GM19397 (cell line): ENCODE measurements around the gene RUNX2.

Experiments
- ATAC-seq: cut with Tn5 transposase; IDR thresholded peaks from one replicate; pipeline ENCODE4 v1.9.1; 2021; ENCODE audit warnings: mild to moderate bottlenecking, moderate library complexity; ENCODE audit not compliant: unreplicated experiment

RUNX2 gene

DNA sequence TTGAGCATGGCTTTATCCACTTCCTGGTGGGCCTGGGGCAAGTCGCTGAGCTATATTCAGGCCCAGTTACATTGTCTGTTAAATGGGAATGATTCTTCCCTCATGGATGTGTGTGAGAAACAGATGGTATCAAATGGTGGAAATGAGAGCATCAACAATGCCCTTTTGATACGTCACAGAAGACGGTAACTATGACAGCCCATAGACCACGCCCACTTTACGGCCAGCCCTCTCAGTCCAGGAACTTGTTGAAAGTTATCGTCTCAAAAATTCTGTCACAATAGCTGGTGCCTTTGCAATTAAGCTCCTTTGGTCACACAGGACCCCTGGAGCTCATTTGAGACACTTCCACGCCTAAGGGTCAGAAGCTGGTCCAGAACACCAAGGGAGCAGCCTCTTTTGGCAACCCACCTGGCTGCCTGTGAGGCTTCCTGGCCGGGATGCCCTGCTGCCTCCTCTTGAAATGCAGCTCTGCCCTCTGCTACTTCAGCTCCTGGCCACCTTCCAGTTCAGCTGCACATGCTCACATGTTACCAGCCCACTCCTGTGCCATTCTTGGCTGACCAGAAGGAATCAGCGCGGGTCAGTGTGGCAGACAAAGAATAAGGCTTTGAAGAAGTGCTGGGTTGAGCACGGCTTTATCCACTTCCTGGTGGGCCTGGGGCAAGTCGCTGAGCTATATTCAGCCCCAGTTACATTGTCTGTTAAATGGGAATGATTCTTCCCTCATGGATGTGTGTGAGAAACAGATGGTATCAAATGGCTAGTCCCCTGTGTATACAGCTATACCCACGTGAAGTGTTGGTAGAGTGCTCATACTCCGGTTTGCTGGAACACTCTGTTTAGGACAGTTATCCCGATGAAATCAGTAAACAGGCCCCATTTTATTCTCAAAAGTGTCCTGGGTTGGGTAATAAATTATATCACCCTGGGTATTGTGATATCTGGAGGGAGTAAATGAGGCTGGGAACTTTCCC lies 248.8 kb downstream of the RUNX2 start:
- ATAC-seq, result no peak

DNA sequence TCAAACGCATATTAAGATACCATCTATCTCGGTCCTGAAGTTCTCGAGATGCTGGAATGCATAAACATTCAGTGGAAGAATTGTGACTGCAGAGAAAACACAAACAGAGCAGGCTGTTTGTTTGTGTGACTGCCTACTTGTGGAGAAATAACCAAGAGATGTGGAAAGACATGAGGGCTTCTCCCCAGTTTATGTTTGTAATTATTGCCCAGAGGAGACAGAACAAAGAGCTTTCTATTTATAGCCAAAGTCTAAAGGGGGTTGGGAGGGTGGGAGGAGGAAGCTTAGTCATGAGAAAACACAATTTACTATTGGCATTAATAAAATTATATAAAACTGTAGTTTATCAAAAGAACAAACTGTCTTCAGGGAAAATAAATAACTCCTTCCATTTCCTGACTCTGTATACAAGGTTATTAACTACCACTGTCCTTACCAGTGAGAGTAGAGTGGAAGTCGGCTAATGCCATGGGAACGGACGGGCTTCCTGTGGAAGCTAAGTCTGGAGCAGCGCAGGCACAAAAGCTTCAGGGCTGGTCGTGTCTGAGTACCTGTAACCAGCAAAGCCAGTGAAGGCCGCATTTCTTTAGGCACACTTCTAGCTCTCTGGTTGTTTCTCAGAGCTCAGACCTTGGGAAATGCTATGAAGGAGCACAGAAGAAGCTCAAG lies 249.8 kb downstream of the RUNX2 start:
- ATAC-seq, result no peak

DNA sequence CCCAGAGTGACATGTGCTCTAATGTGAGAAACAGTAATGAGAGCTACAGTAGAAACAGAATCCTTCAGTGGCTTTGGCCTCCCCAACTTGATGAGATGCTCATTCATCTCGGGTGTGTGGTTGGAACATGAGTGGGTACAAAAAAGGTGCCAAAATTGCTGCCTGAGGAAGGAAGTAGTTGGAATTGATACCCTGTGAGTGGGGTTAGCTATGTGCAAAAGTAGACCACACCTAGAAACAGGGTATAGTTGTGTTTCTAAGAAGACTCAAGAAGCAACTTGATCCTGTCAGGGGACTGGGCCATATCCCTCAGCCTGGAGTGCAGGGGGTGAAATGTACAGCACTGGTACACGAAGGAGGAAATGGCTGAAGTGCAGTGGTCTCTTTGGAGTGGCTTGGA lies 256.0 kb downstream of the RUNX2 start:
- ATAC-seq, result no peak

DNA sequence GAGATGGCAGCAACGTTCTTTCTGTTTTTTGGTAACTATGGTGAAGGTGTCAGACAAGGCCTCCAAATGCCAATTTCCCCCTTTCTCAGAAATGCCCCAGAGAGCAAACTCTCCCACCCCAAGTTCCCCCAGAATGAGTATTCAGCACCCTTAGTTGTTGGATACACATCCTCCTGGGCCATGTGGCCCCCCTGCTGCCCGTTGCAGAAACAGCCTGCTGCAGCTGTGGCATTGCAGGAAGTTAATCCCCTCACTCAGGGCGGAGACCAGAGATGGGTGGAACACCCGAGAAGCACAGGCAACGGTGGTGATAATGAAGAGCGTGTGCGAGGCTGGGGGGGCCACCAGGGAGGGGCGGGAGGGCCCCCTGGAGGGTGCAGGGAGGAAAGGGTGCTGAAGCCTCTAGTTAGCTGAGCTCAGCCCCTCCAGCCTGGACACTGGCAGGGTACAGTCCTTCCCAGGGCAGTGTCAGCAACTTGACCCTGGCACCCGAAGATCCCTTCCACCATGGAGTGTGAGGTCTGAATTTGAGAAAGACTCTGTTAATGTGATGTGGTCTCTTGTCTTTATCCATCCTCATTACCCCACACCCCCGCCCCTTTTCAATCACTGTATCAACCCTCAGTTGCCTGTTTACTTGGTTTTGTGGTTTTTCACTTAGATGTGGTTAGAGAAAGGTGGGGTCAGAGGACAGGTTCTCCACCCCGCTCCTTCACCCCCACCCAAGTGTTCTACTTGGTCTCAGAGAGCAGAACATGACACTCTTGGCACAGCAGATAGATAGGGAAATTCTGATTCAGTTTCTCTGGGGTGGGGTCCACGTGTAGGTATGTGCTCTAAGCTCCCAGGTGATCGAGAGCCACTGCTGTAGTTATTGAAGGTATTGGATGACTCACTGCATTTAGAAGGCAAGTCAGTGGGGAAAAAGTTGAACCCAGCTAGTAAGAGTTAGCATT lies 258.4 kb downstream of the RUNX2 start:
- ATAC-seq, result no peak

DNA sequence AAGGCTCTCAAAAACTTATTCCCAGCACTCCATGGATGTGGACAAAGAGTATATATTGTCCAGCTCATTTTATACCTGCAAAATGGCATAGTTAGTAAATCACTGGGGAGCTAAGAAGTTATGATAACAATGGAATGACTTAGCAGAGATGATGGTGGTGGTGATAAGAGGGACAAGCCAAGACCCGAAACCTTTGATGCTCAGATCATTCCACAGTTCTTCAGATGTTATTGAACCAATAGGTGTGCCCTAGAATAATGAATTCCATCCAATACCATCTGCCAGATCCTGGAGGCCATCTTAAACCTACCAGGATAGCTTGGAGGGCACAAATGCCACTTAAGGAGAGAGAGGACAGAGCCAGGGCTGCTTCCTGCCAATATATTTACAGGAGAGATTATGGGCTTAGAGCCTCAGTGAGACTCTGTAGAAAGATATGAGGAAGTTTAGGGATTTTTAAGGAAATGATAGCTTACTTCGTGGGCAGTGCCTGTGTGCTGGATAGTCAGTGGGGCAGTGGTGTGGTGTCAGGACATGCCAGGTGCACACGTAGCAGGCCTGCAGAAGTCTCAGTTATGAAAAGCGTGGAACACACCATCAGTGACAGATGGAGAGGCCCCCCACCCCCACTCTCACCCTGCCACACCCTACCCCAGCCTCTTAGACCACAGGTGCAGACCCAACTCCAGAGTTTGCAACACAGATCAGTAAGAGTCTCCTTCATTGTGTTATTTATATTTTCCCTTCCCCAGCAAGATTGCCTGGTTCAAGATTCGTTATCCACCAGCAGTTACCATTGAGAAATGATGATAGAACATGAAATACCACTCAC lies 259.3 kb downstream of the RUNX2 start:
- ATAC-seq, result no peak

DNA sequence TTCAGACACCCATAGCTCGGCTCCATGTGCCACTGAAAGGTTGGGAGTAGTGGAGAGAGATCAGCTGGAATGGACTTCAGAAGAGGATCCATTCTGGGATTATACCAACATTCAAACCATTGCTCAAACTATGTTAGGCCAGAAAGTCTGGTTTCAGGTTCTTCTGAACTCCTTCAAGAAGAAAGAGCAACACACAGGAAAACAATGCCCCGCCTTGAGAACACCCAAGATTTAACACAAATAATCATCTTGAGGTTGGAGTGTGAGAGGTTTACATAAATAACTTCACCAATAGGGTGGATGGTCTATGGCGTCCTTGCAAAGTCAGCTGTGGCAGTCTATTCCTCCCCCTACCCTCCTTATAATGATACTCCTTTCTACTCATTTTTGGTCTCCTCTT lies 261.2 kb downstream of the RUNX2 start:
- ATAC-seq, result no peak

DNA sequence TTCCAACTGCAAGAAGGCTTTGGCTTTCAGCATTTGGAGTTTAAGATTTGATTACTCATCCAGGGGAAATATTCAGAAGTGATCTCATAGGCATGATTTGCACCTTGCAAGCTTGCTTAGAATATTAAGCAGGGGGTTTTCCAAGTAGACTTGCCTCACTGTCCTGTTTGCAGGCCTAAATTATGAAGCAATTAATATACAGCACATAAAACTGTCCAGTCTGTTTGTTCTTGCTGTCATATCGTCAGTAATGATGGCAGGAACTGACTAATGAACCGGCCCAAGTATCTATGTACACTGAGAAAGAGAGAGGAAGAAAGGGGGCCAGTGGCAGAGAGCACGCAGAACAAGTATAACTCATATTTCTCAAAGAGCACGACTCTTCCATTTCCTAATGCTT lies 262.1 kb downstream of the RUNX2 start:
- ATAC-seq, result no peak

DNA sequence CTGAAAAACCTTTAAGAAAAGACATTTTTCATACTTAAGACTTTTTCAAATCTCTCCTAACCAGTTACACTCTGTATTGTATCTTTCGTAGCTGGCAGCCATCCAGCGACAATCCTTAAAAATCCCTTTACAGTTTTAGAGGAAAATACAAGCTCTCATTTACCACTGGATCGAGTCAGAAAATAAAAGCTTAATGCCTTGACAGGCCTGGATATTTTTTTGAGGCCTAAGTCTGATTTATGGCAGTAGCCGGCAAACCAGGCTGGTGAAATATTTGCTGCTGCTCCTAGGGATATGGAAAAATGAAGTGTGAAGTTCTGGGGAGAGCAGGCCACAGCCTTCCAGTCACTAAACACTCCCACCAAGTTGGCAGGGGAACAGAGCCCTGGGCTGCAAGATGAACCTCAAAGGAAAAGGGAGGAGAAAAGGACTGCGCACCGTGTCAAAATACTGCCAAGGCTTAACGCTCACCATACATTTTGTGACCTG lies 262.6 kb downstream of the RUNX2 start:
- no peak for ATAC-seq

DNA sequence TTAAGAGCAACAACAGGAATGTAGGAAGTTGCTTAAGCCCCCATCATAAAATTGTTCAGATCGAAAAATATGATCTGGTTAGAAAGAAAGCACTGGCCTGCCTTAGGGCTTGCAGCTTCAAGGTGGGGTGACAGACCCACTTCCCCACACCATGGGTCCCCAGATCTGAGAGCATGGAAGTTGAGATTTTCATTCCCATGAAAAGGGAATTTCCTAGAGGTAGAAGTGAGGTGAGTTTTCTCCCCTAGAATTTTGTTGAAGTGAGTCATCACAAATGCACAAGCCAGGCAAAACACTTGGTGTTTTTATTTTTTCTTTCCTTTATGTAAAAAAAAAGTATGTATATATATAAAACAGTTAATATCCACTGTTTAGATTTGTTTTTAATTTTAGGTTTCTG lies 263.2 kb downstream of the RUNX2 start:
- no peak for ATAC-seq

DNA sequence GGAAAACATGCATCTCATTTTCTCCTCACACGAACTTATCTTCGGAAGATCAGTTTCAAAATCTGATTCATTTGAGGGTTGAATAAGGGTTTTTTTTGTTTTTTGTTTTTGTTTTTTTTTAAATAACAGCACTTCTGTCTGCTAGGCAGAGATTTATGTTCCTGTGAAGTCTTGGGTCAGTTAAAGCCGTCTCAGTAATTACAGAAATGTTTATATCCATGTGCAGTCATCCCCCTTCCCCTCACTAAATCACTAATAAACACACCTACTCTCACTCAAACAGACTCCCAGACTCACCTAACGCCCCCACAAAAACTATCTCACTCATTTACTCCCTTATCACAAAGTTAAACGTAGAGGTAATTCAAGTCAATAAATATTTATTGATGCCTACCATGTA lies 263.8 kb downstream of the RUNX2 start:
- ATAC-seq, result no peak

DNA sequence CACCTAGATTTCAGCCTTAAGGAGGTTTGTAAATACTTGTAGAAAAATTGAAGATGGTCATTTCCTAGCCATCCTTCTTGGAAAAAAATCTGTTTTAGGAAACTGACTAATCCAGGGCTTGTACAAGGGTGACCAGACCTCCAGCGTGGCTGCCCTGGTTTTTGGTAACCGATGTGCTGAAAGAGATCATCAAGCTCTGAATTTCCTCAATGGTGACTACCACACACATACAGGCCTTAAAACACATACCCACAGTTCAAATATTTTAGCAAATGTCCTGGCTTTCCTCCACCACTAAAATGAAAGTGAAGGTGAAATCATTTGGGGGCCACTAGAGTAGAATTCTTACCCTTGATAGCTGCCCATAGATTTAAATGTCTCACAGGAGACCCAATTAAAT lies 264.9 kb downstream of the RUNX2 start:
- no peak for ATAC-seq

DNA sequence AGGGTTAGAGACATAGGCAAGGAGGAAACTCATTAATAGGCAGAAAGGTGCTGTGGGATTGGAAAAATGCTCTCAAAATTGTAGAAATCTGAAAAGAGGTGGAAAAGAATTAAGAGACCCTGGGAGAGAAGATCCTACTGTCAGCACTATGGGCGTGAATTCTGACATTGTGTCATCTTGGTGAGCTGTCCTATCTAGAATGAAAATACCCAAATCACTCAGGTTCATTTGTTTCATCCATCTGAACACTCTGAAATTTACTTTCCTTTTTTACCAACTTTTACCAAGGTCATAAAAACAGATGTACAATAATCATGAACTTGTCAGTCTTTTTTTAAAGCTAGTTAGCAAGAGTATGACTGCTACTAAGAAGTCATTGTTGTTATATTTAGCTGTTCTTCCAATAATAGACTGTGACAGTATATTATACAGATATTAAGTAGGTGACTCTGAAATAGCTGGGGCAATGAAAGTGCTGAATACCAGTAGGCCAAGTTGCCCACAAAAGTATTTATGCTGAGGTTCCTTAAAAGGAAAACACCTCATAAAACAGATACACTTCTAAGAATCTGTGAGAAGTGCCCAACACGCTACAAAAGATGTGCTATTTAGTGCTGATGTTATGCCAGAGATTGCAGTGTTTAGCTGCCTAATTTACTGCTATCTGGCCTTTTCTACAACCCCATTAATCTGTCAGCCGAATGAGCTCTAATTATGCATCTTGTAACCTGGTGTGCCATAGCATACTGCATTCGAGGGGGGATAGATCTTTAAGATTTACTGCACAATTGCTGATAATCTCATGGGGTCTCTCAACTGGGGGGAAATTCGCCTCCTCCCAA lies 267.1 kb downstream of the RUNX2 start:
- ATAC-seq, result no peak

DNA sequence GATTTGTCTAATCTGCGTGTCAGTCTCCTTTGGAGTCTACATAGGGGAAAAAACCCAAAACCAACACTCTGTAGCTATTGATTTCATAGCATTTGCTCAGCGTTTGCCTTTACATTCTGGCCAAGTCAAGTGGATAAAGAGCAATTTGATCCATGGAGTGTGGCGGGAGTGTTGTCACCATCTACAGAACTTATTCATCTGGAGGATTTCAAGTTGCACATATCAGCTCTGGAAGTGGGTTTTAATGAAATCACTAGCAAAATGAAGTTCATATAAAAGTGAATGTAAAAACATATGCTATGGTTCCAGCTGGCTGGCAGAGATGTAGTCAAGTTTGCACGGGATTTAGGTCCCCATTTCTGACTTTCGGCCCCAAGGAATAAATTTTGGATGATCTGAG lies 269.3 kb downstream of the RUNX2 start:
- no peak for ATAC-seq

DNA sequence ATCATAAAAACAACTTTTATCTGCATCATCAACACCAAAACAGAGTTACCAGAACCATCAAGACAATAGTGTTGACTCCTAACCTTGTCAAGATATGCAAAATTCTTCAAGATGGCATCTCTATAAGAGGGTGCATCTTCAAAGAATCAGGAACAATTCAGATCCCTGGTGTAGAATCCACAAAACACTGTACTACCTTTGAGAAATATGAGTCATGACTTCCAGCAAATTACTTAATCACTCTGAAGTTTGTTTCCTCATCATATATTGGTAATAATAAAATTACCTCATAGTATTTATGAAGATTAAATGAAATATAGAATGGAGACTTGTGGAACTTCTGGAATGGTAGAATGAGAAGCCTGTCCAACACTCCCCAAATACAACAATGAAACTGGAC lies 270.9 kb downstream of the RUNX2 start:
- no peak for ATAC-seq

DNA sequence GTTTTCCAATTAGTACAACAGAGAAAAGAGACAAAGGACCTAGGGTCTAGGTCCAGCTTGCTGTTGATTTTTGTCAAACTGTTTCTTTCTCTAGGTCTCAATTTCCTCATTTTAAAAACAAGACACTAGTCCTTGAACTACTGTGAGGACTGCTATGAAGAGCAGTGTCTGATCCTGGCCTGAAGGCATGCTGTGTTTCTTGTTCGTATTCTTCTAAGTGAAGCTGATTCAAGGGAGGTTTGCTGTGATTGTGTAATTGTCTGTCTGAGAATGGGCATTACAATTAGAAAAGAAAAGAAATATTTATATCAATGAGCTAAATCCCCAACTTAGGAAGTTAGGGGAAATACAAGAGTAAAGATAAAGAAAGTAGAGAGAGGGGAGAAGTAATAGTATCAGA lies 277.8 kb downstream of the RUNX2 start:
- ATAC-seq, result no peak

DNA sequence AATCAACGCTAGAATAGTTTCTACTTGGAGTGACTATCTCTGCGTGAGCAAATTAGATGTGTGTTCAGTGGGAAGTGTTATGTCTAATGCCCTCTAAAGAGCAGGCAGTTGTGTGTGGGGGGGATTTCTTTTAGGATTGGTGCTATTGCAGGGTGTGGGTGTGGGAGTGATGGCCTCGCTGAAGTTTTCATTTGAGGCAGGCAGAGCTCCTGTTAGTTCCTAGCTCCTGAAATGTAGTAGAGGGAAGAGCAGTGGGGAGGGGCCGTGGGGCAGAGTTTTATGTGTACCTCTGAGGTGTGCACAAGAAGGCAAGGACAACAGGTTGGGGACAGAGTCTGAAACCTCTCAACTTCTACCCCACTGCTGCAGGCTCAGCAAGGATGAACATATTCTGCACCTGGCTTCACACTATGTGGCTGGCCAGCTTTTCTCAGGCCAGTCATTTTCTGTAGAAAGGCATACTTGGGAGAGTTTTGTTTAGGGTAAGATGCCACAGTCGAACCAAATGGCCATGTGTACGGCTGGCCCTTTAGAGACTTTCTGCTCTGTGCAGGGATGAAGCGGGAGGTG lies 278.8 kb downstream of the RUNX2 start:
- no peak for ATAC-seq

DNA sequence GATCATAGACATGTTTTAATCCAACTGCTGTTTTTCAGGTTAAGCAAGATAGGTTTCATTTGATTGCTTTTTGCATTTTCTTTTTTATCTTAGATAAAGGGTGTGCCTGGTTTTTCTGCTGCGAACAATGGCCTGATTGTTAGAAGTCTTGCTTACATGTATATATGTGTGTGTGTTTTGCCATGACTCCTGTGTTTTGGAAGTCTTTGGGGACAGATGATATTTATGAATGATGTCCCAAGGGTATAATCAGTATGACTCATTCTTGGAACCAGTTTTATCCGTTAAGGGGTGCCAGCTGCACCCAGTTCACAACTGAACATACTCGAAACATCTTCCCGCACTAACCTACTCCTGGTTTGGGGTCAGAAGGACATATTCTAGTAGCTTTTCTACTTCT lies 279.7 kb downstream of the RUNX2 start:
- ATAC-seq, result no peak

DNA sequence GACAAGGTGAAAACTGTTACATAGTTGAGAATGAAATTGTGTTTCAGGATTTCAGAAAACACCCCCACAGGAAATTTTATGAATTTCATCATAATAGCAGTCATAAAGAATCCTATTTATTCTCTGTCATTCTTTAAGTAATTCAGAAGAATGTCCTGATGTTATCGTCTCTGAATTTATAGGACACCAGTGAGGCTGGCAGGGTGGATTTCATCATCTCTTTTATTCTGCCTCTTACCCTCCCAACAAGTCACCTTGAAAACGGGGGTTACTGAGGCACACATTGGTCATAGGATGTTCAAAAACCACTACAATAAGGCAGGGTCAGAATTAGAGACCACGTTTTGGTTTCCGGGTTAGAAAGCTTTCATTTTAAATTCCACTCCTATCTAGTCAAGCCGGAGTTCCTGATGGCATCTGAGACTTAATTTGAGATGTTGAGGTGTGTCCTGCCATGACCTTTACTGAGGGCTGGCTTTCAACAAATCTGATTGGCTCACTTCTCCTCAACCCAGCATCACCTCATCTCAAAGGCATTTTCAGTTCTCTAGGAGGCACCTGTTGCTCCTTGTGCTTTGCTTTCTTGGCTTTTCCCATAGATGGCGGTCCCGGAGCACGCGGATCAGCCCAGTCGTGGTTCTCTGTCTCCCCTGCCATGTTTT lies 280.3 kb downstream of the RUNX2 start:
- no peak for ATAC-seq
